Choroid plexus epithelial cell (primary cell): ENCODE data around the gene HMGN2.

Experiments
- DNase-seq: peaks from one replicate; pipeline ENCODE4 v3.0.0-alpha.2; 2010; ENCODE audit warnings: low read depth
- H3K4me3 ChIP-seq: 2 replicates; pipeline ENCODE4 v1.5.1; 2011; ENCODE audit warnings: low read depth, mild to moderate bottlenecking, control low read depth, low read length, moderate library complexity
- TF ChIP-seq, protein P1 (sequence below): conservative IDR thresholded peaks from 2 replicates; pipeline ENCODE4 v1.5.1; 2011; ENCODE audit warnings: low read depth, mild to moderate bottlenecking, control low read depth, inconsistent platforms, low read length, moderate library complexity

HMGN2 gene

GRCh38 chr1:26472320-26472900 lies at the start of gene HMGN2:
HMGN2 (plus strand) TSS chr1:26472440; CDS start chr1:26472613, 173 bp downstream.
- peak; percentile 90 for DNase-seq
- TF ChIP-seq, protein P1, sequence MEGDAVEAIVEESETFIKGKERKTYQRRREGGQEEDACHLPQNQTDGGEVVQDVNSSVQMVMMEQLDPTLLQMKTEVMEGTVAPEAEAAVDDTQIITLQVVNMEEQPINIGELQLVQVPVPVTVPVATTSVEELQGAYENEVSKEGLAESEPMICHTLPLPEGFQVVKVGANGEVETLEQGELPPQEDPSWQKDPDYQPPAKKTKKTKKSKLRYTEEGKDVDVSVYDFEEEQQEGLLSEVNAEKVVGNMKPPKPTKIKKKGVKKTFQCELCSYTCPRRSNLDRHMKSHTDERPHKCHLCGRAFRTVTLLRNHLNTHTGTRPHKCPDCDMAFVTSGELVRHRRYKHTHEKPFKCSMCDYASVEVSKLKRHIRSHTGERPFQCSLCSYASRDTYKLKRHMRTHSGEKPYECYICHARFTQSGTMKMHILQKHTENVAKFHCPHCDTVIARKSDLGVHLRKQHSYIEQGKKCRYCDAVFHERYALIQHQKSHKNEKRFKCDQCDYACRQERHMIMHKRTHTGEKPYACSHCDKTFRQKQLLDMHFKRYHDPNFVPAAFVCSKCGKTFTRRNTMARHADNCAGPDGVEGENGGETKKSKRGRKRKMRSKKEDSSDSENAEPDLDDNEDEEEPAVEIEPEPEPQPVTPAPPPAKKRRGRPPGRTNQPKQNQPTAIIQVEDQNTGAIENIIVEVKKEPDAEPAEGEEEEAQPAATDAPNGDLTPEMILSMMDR: no peak
- peak within 1 kb of the TSS; percentile 81 for H3K4me3 ChIP-seq

GRCh38 chr1:26429721-26430120 lies 42.5 kb upstream of the HMGN2 start:
- TF ChIP-seq, protein P1: no peak
- no peak for DNase-seq
- no peak overlapping the region for H3K4me3 ChIP-seq

- TF ChIP-seq, protein P1: no peak
- H3K4me3 ChIP-seq: peak within 1 kb of the TSS; percentile 87
- peak; percentile 99 for DNase-seq
Measured at GRCh38 chr1:26431979-26432695, 40.1 kb upstream of the HMGN2 start, which contains the start of gene DHDDS. DHDDS (plus strand) TSS chr1:26432321; CDS start chr1:26432946, 625 bp downstream.

DNA sequence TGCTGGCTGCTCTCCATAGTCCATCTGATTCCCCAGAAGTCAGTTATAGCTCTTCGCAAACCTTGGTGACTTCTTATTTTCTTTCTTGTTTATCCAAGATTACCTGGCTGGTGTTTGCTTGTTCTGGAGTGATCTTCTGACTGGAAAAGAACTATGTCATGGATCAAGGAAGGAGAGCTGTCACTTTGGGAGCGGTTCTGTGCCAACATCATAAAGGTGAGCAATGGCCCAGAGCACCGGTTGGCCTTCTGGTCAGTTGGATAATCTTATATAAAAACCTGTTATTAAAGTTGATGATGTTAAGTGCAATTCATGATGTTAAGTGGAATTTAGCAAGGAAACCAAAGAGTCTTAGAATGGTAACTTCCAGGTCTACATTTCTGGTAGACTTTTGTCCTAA lies 39.4 kb upstream of the HMGN2 start:
- DNase-seq: no peak
- TF ChIP-seq, protein P1: no peak
- peak overlapping the region; percentile 87 for H3K4me3 ChIP-seq

DNA sequence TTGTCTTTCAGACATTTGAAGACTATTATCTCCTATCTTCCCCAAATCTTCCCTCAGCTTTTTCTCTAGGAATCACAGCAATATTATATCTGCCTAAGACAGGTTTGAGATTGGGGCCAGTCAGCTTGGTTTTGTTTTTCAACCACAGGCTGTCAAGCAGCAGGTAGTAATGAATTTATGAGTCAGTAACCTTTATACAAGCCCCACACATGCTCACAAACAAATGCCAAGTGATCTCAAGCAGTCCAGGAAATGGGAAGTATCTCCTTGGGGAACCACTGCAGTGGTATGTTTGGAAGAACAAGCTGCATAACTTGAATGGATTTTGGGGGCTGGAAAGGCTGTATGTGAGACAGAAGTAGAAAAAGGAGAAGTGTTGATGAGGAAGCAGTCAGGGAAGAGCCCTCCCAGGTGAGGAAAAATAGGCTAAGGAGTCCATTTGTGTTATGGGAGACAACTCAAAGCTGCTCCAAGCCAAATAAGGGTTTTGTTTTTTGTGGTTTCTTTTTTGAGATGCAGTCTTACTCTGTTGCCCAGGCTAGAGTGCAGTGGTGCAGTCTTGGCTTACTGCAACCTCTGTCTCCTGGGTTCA lies 38.0 kb upstream of the HMGN2 start:
- peak; percentile 7 for DNase-seq
- TF ChIP-seq, protein P1: no peak
- no peak overlapping the region for H3K4me3 ChIP-seq

- TF ChIP-seq, protein P1: no peak
- no peak overlapping the region for H3K4me3 ChIP-seq
- no peak for DNase-seq
Measured at GRCh38 chr1:26438041-26438440, 34.2 kb upstream of the HMGN2 start.
